ENCODE results near the gene CENPA.

DNA sequence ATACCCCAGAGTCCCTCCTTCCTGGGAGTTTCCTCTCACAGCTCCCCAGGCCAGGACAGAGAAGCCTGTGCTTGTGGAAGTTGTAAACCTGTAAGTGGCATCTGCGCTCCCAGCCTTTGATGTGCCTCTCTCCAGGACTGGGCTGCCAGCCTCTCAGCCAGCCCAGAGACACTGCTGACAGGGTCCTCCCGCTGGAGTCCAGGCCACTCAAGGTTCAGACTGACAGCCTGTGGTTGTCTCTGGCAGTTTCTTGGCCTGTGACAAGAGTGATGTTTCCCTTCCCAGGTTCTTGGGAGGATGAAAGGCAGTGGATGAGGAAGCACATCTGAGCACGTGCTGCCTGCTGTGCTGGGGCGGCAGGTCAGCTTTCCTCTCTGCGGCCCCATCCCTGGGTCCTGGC is 18.7 kb upstream of the CENPA start:
- TF ChIP-seq CTCF (conservative IDR thresholded peaks at IDR 0.05 in 1 of 2, IDR thresholded peaks at IDR 0.05 in 1 of 2; ENCODE audit: low read depth in 1 of 2, low read length in 2 of 2) = no peak
- no peak for TF ChIP-seq EZH2 (IDR thresholded peaks at IDR 0.05; ENCODE audit: low read length, missing control alignments)

Measured in fibroblast of lung (primary cell).